Measurements from ENCODE around the gene KRT33A. TPM values are rescaled to one million over a fixed set of nuclear protein-coding genes. Genes with fewer than 3 reads are reported as not detected.

KRT33A gene
- total and polyA plus RNA-seq, 8 donors: not detected

GRCh38 chr17:41315814-41316445, 34.7 kb downstream of the KRT33A start:
- H3K4me3 ChIP-seq: no peak overlapping the region
- no peak overlapping the region for H3K27ac ChIP-seq
- no peak for TF ChIP-seq CTCF (IDR thresholded peaks at IDR 0.05)
- DNase-seq (no peak), ATAC-seq (no peak)
- intact Hi-C loops (cut with DNase I): no loop called here
- H3K4me1 ChIP-seq: no peaks in the 10 kb centered on the region
- peaks cover 0 to 5% of the 10 kb centered on the region in 2 donors for H3K27me3 ChIP-seq
- no peaks in the 10 kb centered on the region for H3K36me3 ChIP-seq
- peaks cover 0 to 13% of the 10 kb centered on the region in 2 donors for H3K9me3 ChIP-seq

- peaks cover 0 to 5% of the 10 kb centered on the region in 2 donors for H3K27me3 ChIP-seq
- intact Hi-C loops (cut with DNase I): no loop called here
- no peak within 1 kb of the TSS for H3K27ac ChIP-seq
- ATAC-seq: no peak
- peaks cover 0 to 8% of the 10 kb centered on the region in 2 donors for H3K9me3 ChIP-seq
- no peak for TF ChIP-seq CTCF (IDR thresholded peaks at IDR 0.05)
- no peak within 1 kb of the TSS for H3K4me3 ChIP-seq
- no peaks in the 10 kb centered on the region for H3K4me1 ChIP-seq
- H3K36me3 ChIP-seq: no peaks in the 10 kb centered on the region
- DNase-seq: peak in 1 of 4 donors; percentile 70
Measured at GRCh38 chr17:41315204-41315794, 35.3 kb downstream of the KRT33A start, which contains the start of gene KRTAP17-1. KRTAP17-1 (minus strand) TSS chr17:41315710; CDS start chr17:41315650, 60 bp downstream.

GRCh38 chr17:41311111-41311510, 39.5 kb downstream of the KRT33A start:
- no peak for TF ChIP-seq CTCF (IDR thresholded peaks at IDR 0.05)
- intact Hi-C loops (cut with DNase I): no loop called here
- Histone ChIP-seq H3K4me1 (peaks cover 0 to 19% of the 10 kb centered on the region in 2 donors), H3K27ac (no peak overlapping the region), H3K9me3 (no peaks in the 10 kb centered on the region), H3K27me3 (peaks cover 0 to 21% of the 10 kb centered on the region in 2 donors), H3K4me3 (no peak overlapping the region), H3K36me3 (no peaks in the 10 kb centered on the region)
- ATAC-seq: no peak
- no peak for DNase-seq

GRCh38 chr17:41308918-41309359, 41.7 kb downstream of the KRT33A start, which contains the start of gene KRTAP16-1:
KRTAP16-1 (minus strand) TSS chr17:41309309; CDS start chr17:41309253, 56 bp downstream.
- no peak for ATAC-seq
- peak within 1 kb of the TSS in 1 of 2 donors; percentile 84 for H3K27ac ChIP-seq

More at GRCh38 chr17:41308918-41309359, 41.7 kb downstream of the KRT33A start, which contains the start of gene KRTAP16-1:
- peak in 1 of 4 donors; percentile 69 for DNase-seq
- Histone ChIP-seq H3K27me3 (peaks cover 0 to 21% of the 10 kb centered on the region in 2 donors), H3K4me3 (peak within 1 kb of the TSS in 1 of 2 donors; percentile 11), H3K9me3 (no peaks in the 10 kb centered on the region), H3K4me1 (peaks cover 0 to 19% of the 10 kb centered on the region in 2 donors), H3K36me3 (no peaks in the 10 kb centered on the region)
- intact Hi-C loops (cut with DNase I): no loop called here
- no peak for TF ChIP-seq CTCF (IDR thresholded peaks at IDR 0.05)

Measured in left lung (tissue), 10 donors.